MG63 (cell line): Measurements from ENCODE around the gene MACROH2A1. TPM values are rescaled to one million over a fixed set of nuclear protein-coding genes. Genes with fewer than 3 reads are reported as not detected.

ENCODE experiments used
- DNase-seq: peaks from one replicate; pipeline ENCODE4 v3.0.0-alpha.2; 2020
- H3K27me3 ChIP-seq: fragments of 250-450 bp; sonication (Bioruptor Pico); 2 replicates; pipeline ENCODE4 v1.5.1; 2020; ENCODE audit warnings: mild to moderate bottlenecking, moderate library complexity
- H3K36me3 ChIP-seq: fragments of 250-450 bp; sonication (Bioruptor Pico); 2 replicates; pipeline ENCODE4 v1.5.1; 2020; ENCODE audit warnings: mild to moderate bottlenecking, moderate library complexity
- H3K4me3 ChIP-seq: fragments of 250-450 bp; sonication (Bioruptor Pico); 2 replicates; pipeline ENCODE4 v1.5.1; 2020; ENCODE audit warnings: mild to moderate bottlenecking, moderate library complexity
- H3K9me3 ChIP-seq: fragments of 250-450 bp; sonication (Bioruptor Pico); 2 replicates; pipeline ENCODE4 v1.5.1; 2020; ENCODE audit warnings: mild to moderate bottlenecking, moderate library complexity
- total RNA-seq: library from RNA; depleted of rRNA; stranded (reverse); fragments of >200 nt; shearing (Covaris generic); gene quantifications from 2 replicates; pipeline ENCODE4 v1.2.3, GENCODE V29; 2014; ENCODE audit warnings: low replicate concordance

Gene MACROH2A1
- total RNA-seq, 1 experiment from 2014 or later: 404 TPM

DNA sequence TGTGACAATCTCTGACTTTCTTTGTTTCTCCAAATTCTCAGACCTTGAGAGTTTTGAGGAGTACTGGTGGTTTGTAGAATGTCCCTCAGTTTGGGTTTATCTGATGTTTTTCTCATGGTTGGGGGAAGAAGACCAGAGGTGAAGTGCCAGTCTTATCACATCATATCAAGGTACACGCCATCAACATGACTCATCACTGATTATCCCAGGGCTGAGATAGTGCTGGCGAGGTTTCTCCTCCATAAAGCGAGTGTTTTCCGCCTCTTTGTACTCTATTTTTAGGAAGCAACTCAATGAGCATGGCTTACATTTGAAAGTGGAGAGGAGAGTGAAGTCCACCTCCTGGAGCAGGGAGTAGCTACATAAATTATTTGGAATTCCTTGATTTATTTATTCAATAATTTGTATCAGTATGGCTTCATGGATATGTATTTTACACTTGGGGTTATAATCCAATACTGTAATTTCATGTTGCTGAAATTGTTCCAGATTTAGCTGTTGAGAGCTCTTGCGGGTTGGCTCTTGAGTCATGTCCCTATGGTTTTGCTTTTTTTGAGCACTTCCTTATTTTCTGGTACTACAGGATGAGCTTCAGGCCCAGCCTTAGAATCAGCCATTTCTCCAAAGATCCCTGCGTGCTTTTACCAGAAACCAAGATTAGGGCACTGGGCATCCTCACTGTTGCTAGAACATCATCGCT, 24.3 kb upstream of the MACROH2A1 start:
- no peaks in the 10 kb centered on the region for H3K36me3 ChIP-seq
- H3K27me3 ChIP-seq: peaks cover 13% of the 10 kb centered on the region
- DNase-seq: no peak
- no peak overlapping the region for H3K4me3 ChIP-seq
- H3K9me3 ChIP-seq: peaks cover 8% of the 10 kb centered on the region

DNA sequence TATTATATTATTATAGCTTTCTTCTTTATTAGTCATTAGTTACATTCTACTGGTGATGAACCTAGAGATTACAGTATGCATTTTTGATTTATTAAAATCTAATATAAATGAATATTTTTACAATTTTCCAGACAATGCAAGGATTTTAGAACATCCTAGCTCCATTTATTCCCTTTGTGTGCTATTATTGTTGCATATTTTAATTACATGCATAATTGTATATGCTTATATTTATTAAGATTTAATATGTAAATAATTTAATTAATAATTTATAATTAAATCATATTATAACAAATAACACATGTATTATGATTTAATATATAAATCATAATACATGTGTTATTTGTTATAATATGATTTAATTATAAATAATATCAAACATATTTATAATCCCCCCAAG, 23.4 kb upstream of the MACROH2A1 start:
- H3K9me3 ChIP-seq: peaks cover 13% of the 10 kb centered on the region
- no peaks in the 10 kb centered on the region for H3K36me3 ChIP-seq
- H3K27me3 ChIP-seq: peaks cover 21% of the 10 kb centered on the region
- DNase-seq: no peak
- H3K4me3 ChIP-seq: no peak overlapping the region

DNA sequence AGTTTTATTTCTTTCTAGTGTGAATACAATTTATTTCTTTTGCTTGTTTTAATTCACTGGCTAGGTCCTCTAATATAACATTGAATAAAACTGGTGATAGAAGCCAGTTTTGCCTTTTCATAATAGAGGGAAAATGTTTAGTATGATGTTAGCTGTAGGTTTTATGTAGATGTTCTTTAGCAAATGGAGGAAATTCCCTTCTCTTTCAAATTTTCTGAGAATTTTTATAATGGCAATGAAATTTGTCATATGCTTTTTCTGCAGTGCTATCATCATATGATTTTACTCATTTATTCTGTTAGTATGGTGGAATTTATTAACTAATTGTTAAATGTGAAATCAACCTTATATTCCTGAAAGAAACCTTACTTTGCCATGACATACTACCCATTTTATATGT, 18.1 kb upstream of the MACROH2A1 start:
- H3K4me3 ChIP-seq: no peak overlapping the region
- peaks cover 13% of the 10 kb centered on the region for H3K9me3 ChIP-seq
- no peak for DNase-seq
- peaks cover 45% of the 10 kb centered on the region for H3K27me3 ChIP-seq
- H3K36me3 ChIP-seq: no peaks in the 10 kb centered on the region

DNA sequence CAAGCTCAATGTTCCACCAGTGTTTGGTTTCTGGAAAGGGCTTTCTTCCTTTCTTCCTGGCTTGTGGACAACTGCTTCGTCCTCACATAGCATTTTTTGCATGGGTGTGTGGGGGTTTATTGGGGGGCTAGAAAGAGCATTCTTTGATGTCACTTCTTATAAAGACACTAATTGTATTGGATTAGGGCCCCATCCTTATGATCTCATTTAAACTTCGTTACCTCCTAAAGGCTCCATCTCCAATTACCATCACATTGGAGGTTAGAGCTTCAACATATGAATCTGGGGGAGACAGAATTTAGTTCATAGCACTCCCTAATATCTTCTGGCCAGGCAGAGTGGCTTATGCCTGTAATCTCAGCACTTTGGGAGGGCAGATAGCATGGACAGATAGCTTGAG, 6.1 kb upstream of the MACROH2A1 start:
- H3K27me3 ChIP-seq: no peaks in the 10 kb centered on the region
- H3K9me3 ChIP-seq: no peaks in the 10 kb centered on the region
- H3K4me3 ChIP-seq: no peak overlapping the region
- H3K36me3 ChIP-seq: no peaks in the 10 kb centered on the region
- no peak for DNase-seq

DNA sequence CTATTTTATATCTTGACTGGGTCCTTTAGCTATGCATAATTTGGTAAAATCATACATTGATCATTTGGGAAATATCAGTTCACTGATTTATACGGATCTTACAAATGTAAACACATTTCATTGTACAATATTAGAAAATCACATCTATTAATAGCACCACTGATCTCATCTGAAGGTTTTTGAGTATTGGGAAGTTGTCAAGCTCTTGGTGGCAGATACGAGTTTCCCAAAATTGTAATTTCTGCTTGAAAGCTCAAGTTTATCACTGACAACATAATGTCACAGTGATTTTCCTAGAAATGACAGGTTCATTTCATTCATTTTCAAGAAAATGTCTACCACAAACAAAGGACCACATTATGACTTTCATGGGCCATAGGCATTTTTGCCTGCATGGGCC, 3.0 kb upstream of the MACROH2A1 start:
- no peak for DNase-seq
- Histone ChIP-seq H3K27me3 (no peaks in the 10 kb centered on the region), H3K9me3 (no peaks in the 10 kb centered on the region), H3K36me3 (peaks cover 14% of the 10 kb centered on the region), H3K4me3 (no peak overlapping the region)

DNA sequence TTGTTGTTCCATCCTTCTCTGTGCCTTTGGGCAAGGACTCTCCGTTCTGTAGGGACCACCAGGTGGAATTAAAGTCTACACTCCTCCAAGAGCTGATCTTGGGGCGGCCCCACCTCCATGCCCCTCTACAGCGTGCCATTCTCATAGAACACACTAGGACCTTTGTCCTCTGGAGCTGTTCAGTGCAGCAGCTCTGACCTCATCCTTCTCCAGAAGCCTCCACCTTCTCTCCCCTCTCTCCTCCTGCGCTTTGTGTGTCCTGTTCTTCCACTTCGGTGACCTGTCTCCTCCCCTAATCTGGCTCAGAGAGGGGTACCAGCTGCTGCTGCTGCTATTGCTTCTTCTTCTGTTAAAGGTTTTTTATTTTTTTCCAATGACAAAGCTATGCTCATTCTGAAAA, 1.8 kb upstream of the MACROH2A1 start:
- Histone ChIP-seq H3K36me3 (peaks cover 26% of the 10 kb centered on the region), H3K27me3 (no peaks in the 10 kb centered on the region), H3K4me3 (no peak overlapping the region), H3K9me3 (no peaks in the 10 kb centered on the region)
- DNase-seq: no peak

DNA sequence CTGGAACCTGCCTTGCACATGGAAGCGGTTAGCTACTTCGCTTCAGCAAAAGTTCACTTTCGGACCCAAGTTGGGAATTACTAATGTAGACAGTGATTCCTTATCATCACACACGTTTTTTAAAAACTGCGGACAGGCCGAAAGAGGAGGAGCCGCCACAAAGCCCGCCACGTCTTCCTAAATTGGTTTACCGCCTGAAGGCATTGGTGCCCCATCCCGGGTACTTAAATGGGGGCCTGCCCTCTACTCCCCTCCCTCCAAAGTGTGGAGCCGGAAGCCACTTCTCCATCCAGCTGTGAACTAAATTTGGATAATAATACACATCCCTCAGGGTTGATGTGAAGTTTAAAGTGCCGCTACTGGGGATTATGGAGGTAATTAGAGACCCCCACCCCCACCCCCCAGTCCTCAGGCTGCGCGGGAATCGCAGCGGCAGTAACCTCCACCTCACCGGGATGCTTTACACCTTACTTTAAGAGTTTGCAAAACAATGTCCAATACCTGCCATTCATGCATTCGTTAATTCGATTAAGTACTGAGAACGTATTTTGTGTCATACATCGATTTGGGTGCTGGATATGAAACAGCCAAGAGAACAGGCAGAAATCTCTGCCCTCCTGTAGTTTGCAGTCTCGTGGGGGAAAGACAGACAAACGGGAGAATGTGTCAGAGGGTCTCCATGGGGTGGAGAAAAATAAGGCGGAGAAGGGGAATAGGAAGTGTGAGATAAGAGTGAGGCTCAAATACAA, 937 bp upstream of the MACROH2A1 start:
- Histone ChIP-seq H3K27me3 (no peaks in the 10 kb centered on the region), H3K4me3 (peak overlapping the region; percentile 99), H3K36me3 (peaks cover 34% of the 10 kb centered on the region), H3K9me3 (no peaks in the 10 kb centered on the region)
- DNase-seq: no peak

DNA sequence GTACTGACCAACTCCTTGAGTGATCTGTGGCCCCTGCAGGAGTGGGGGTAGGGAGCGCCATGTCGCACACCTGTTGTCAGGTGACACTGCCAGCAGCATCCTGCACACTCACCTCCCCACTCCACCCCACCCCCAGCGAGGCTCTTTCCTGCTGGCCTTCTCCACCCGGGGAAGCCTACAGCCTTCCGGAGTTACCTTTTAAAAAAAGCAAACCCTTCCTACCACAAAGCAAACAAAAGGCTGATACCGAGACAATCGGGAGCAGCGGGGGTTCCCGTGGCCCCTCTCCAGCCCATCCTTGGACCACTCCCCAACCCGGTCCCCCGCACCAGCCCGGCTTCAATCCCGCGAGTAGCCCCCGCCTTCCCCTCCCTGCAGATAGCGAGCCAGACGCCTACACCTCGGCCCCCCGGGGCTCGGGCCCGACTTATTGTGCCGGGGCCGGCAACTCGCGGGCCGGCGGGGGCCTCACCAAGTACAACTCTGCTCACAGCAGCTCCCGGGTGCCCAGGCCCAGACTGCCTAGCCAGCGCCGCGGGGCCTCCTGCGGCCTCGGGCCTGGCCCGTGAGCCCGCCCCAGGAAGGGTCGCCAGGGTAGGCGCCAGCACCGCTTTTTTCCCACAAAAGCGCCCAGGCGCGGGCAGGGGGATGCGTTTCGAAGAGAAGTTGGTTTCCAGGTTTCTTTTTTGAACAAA, 724 bp downstream of the MACROH2A1 start:
- Histone ChIP-seq H3K36me3 (peaks cover 41% of the 10 kb centered on the region), H3K9me3 (no peaks in the 10 kb centered on the region), H3K27me3 (no peaks in the 10 kb centered on the region), H3K4me3 (peak overlapping the region; percentile 99)
- peak; percentile 74 for DNase-seq

DNA sequence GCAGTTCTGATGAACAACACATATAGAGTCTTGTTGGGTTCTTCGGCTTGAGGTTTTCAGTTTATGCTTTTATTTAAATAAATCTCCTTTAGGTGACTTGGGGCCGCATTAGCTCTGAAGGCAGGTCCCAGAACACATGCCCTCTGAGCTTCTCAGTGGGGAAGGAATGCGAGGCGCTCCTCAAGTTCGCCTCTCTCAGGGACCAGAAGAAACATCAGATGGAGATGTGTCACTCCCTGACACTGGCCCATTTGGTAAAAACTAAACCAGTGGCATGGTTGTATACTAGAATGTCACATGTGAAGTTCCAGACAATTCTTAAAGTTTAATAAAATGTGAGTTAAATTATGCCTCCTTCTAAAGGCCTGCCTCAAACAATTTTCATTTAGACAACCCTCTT, 1.9 kb downstream of the MACROH2A1 start:
- Histone ChIP-seq H3K36me3 (peaks cover 53% of the 10 kb centered on the region), H3K9me3 (no peaks in the 10 kb centered on the region), H3K4me3 (peak overlapping the region; percentile 99), H3K27me3 (no peaks in the 10 kb centered on the region)
- DNase-seq: no peak

DNA sequence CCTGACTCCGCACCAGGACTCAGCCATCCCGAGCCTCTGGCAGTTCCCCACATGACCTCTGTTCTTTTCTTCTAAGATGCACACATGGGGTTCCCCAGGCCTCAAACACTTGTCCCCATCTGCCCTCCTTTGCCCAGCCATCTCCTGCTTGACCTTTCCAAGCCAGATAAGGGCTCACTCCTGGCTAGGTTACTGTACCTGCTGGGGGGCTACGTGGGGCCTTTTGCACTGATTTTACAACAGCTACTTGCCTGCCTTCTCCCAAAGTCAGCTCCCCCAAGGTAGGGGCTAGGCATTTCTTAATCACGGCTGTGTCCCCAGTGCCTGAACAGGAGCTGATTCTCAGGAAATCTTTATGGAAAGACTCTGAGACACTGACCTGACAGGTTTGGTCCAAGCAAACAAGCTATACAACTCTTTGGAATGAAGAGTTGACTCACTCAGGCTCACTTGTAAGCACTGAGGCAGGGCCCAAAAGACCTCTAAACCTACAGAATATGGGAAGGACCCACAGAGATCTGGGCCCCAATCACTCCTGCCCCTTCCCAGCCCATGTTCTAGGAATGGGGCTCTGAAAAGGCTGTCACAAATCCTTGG, 2.5 kb downstream of the MACROH2A1 start:
- Histone ChIP-seq H3K4me3 (no peak overlapping the region), H3K27me3 (no peaks in the 10 kb centered on the region), H3K36me3 (peaks cover 58% of the 10 kb centered on the region), H3K9me3 (no peaks in the 10 kb centered on the region)
- no peak for DNase-seq

DNA sequence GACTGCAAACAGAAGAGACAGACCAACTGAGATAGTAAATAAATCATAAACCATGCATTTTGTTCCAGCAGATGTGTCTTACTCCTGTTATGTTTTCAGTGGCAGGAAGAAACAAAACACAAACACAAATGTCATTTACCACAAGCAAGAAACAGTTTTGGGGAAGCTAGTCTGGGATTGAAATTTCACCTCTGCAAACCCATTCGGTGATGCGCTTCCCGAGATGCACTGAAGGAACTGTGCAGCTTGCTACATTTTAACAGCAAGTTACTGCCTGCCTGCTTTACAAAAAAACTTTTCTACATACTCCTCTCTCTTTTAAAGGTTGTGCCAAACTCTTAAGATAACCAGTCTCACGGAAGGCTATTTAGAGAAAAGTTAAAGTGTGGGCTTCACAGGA, 3.2 kb downstream of the MACROH2A1 start:
- Histone ChIP-seq H3K27me3 (no peaks in the 10 kb centered on the region), H3K36me3 (peaks cover 65% of the 10 kb centered on the region), H3K4me3 (no peak overlapping the region), H3K9me3 (no peaks in the 10 kb centered on the region)
- DNase-seq: no peak

DNA sequence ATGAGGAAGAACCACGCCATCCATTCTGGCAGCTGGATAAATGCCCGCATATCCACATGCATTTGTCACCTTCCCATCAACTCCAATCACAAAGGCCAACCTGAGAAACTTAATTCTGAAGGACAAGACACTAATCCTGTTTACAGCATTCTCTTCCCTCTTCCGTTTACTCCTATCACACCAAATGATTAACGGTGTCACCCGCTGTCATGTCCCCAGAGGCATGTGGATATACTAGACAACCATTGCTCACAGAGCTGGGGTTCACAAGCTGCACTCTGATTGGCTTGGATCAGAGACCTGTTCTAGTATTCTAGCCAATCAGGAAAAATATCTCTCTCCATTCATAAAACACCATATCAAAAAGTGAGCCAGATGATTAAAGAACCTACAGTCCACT, 3.6 kb downstream of the MACROH2A1 start:
- no peaks in the 10 kb centered on the region for H3K9me3 ChIP-seq
- H3K4me3 ChIP-seq: no peak overlapping the region
- peaks cover 69% of the 10 kb centered on the region for H3K36me3 ChIP-seq
- H3K27me3 ChIP-seq: no peaks in the 10 kb centered on the region
- no peak for DNase-seq

DNA sequence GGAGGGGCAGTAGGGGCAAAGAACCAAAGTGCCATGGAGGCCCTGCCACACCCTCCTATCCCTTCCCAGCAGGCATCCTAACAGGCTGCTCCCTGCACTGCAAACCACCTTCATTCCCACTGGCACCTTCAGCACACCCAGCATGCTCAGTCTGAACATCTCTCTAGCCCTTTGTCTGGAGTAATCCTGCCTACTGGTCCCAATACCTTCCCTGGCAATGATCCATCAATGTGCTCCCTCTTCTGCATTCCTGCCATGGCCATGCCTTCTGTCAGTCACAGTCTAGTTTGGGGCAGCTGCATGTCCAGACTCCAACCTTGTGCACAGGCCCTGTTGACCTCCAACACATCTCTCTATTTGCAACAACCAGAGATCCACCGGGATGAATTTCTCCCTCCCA, 4.9 kb downstream of the MACROH2A1 start:
- no peak for DNase-seq
- no peaks in the 10 kb centered on the region for H3K9me3 ChIP-seq
- no peaks in the 10 kb centered on the region for H3K27me3 ChIP-seq
- H3K36me3 ChIP-seq: peaks cover 83% of the 10 kb centered on the region
- no peak overlapping the region for H3K4me3 ChIP-seq

DNA sequence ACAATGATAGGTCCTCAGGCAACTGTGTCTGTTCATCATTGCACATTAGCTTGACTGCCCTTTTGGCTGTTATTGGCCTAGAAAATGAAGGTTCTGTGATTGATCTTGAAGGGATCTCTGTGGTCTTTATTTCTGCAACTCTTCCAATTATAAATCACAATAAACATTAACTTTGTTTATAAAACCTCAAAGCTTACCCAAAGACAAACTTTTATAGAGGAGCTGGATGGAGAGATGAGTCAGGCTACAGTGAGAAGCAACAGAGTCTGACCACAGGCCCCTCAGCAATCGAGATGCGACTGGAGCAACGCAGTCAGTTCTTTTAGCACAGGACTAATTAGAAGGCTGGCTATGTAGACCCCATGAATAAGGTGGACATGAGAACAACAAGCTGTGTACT, 5.3 kb downstream of the MACROH2A1 start:
- H3K4me3 ChIP-seq: no peak overlapping the region
- H3K27me3 ChIP-seq: no peaks in the 10 kb centered on the region
- H3K36me3 ChIP-seq: peaks cover 87% of the 10 kb centered on the region
- DNase-seq: no peak
- no peaks in the 10 kb centered on the region for H3K9me3 ChIP-seq

DNA sequence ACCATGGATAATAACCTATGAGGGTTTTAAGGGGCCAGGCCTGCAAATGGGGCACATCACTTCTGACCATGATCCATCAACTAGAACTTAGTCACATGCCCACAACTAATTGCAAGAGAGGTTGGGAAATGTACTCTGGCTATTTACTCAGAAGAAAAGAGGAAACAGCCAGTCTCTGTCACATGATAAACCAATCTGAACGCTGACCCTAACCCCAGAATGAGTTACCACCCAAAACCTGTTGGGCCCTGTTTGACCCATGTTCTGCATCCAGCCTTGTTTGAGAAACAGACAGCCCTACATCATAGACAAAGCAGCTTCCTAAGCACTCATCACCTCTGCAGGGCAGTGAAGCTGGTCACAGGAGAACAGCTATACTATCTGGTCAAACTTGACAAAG, 5.8 kb downstream of the MACROH2A1 start:
- Histone ChIP-seq H3K9me3 (no peaks in the 10 kb centered on the region), H3K27me3 (no peaks in the 10 kb centered on the region), H3K4me3 (no peak overlapping the region), H3K36me3 (peaks cover 87% of the 10 kb centered on the region)
- DNase-seq: no peak

DNA sequence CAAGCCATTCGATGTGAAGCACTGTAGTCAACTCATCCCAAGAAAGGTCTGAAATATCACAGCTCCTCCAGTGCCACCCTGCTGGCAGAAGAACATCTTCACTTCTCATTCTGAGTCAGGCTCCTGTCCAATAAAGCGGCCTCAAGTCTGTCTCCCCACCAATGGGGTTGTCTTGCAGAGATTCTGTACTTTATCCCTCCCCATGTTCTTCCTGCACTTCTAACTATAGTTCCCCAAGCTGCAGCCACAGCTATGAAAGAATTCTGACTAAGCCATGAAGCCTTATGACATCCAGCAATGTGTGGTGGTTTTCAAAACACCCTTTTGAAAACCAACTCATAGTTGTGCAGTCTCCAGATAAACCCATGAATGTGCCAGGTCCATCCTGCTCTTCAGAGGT, 6.8 kb downstream of the MACROH2A1 start:
- no peaks in the 10 kb centered on the region for H3K27me3 ChIP-seq
- no peak overlapping the region for H3K4me3 ChIP-seq
- DNase-seq: no peak
- H3K9me3 ChIP-seq: no peaks in the 10 kb centered on the region
- peaks cover 89% of the 10 kb centered on the region for H3K36me3 ChIP-seq

DNA sequence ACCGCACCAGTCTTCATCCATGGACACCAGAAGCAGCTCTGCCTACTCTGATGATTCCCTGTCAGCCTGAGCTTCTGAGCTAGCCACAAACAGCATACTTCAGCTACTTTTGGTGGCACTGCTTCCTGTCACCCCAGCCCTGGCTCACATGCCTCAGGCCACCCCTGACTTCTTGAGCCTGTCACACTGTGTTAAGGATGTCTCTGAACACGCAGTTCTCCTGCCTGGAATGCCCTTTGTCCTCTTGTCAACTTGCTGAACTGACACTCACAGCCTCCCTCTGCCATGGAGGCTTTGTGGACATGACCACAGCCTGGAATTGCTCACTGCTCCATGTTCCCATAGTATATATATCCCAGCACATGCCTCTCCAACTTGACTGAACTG, 7.2 kb downstream of the MACROH2A1 start:
- Histone ChIP-seq H3K9me3 (no peaks in the 10 kb centered on the region), H3K36me3 (peaks cover 87% of the 10 kb centered on the region), H3K27me3 (no peaks in the 10 kb centered on the region), H3K4me3 (no peak overlapping the region)
- DNase-seq: no peak
